ENCODE results near the gene GALM.
"Not testable (repeated sequence)": the region's sequence is repeated elsewhere in the genome, so short reads cannot be mapped to it uniquely, and the experiment has no call there.

The GALM gene

GRCh38 chr2:38742797-38743559, 77.1 kb downstream of the GALM start:
- no peak for DNase-seq

- no peak for DNase-seq
Measured at GRCh38 chr2:38743672-38744398, 77.9 kb downstream of the GALM start.

GRCh38 chr2:38744399-38744780, 78.5 kb downstream of the GALM start:
- DNase-seq = no peak

GRCh38 chr2:38745267-38745666, 79.4 kb downstream of the GALM start:
- DNase-seq = no peak

- DNase-seq = no peak
Measured at GRCh38 chr2:38747007-38747424, 81.1 kb downstream of the GALM start.

GRCh38 chr2:38747819-38748218, 81.9 kb downstream of the GALM start:
- no peak for DNase-seq

- DNase-seq = no peak
Measured at GRCh38 chr2:38748391-38748790, 82.5 kb downstream of the GALM start.

GRCh38 chr2:38748943-38749804, 83.3 kb downstream of the GALM start:
- no peak for DNase-seq

- peak; percentile 47 for DNase-seq
Measured at GRCh38 chr2:38750011-38750890, 84.3 kb downstream of the GALM start.

- DNase-seq = peak; percentile 99
Measured at GRCh38 chr2:38750891-38751595, 85.1 kb downstream of the GALM start, which contains the start of gene SRSF7. Gene SRSF7 (minus strand): TSS chr2:38751361. CDS start chr2:38751256, 105 bp downstream.

GRCh38 chr2:38751596-38752410, 85.9 kb downstream of the GALM start:
- DNase-seq = no peak

GRCh38 chr2:38754049-38754448, 88.1 kb downstream of the GALM start:
- DNase-seq = no peak

- no peak for DNase-seq
Measured at GRCh38 chr2:38754506-38754905, 88.6 kb downstream of the GALM start.

- DNase-seq = not testable (repeated sequence)
Measured at GRCh38 chr2:38755891-38756290, 90.0 kb downstream of the GALM start.

GRCh38 chr2:38763228-38763627, 97.3 kb downstream of the GALM start:
- no peak for DNase-seq

GRCh38 chr2:38763728-38764127, 97.8 kb downstream of the GALM start:
- DNase-seq = no peak

GRCh38 chr2:38765149-38765548, 99.2 kb downstream of the GALM start:
- peak; percentile 72 for DNase-seq

- no peak for DNase-seq
Measured at GRCh38 chr2:38765551-38765950, 99.6 kb downstream of the GALM start.

- peak; percentile 8 for DNase-seq
Measured at GRCh38 chr2:38771632-38772031, 105.7 kb downstream of the GALM start.

Measured in fibroblast of skin of scalp (primary cell).